Measurements from ENCODE around the gene RNF34.

GRCh38 chr12:121364683-121365121 is 35.2 kb upstream of the RNF34 start:
- TF ChIP-seq CTCF (IDR thresholded peaks at IDR 0.05; ENCODE audit: low read depth, low read length) = no peak
- no peak for TF ChIP-seq POLR2A (IDR thresholded peaks at IDR 0.05; ENCODE audit: extremely low read depth, insufficient read length)
- no peak for TF ChIP-seq MAX (IDR thresholded peaks at IDR 0.05; ENCODE audit: low read depth, low read length)
